Keratinocyte (primary cell): Measurements from ENCODE around the gene TMEM50B.

Source experiments
- EZH2 ChIP-seq: IDR thresholded peaks from one replicate; pipeline ENCODE4 v1.6.1; 2012; ENCODE audit warnings: inconsistent platforms, mild to moderate bottlenecking, low read length, moderate library complexity
- TF ChIP-seq, protein P1 (sequence below), 3 experiments: IDR thresholded peaks in 1 of 3; conservative IDR thresholded peaks in 1 of 3; optimal IDR thresholded peaks in 1 of 3; 2 replicates in 2 of 3; 3 replicates in 1 of 3; pipeline versions ENCODE3 to v1.5.1; 2011; ENCODE audit warnings: low read length in 3 of 3, mild to moderate bottlenecking in 3 of 3, moderate library complexity in 2 of 3, control low read depth in 1 of 3, inconsistent platforms in 1 of 3; ENCODE audit not compliant: insufficient read depth in 2 of 3; ENCODE audit errors: extremely low read depth in 1 of 3

- TF ChIP-seq, protein P1, sequence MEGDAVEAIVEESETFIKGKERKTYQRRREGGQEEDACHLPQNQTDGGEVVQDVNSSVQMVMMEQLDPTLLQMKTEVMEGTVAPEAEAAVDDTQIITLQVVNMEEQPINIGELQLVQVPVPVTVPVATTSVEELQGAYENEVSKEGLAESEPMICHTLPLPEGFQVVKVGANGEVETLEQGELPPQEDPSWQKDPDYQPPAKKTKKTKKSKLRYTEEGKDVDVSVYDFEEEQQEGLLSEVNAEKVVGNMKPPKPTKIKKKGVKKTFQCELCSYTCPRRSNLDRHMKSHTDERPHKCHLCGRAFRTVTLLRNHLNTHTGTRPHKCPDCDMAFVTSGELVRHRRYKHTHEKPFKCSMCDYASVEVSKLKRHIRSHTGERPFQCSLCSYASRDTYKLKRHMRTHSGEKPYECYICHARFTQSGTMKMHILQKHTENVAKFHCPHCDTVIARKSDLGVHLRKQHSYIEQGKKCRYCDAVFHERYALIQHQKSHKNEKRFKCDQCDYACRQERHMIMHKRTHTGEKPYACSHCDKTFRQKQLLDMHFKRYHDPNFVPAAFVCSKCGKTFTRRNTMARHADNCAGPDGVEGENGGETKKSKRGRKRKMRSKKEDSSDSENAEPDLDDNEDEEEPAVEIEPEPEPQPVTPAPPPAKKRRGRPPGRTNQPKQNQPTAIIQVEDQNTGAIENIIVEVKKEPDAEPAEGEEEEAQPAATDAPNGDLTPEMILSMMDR (optimal IDR thresholded peaks at IDR 0.05 in 1 of 3, IDR thresholded peaks at IDR 0.05 in 1 of 3, conservative IDR thresholded peaks at IDR 0.05 in 1 of 3; ENCODE audit: extremely low read depth in 1 of 3, insufficient read depth in 2 of 3, low read length in 3 of 3), result no peak
- TF ChIP-seq EZH2, result no peak
Observed at GRCh38 chr21:33487996-33488395, 8.2 kb upstream of the TMEM50B start.
